Effector CD4-positive, alpha-beta T cell (primary cell): ENCODE results near the gene VPS13C.

Experiments
- DNase-seq: peaks from one replicate; pipeline ENCODE4 v3.0.0-alpha.2; 2020
- total RNA-seq: gene quantifications from one replicate; lab custom pipeline; 2026; lab: John Stamatoyannopoulos, UW

The VPS13C gene, protein sequence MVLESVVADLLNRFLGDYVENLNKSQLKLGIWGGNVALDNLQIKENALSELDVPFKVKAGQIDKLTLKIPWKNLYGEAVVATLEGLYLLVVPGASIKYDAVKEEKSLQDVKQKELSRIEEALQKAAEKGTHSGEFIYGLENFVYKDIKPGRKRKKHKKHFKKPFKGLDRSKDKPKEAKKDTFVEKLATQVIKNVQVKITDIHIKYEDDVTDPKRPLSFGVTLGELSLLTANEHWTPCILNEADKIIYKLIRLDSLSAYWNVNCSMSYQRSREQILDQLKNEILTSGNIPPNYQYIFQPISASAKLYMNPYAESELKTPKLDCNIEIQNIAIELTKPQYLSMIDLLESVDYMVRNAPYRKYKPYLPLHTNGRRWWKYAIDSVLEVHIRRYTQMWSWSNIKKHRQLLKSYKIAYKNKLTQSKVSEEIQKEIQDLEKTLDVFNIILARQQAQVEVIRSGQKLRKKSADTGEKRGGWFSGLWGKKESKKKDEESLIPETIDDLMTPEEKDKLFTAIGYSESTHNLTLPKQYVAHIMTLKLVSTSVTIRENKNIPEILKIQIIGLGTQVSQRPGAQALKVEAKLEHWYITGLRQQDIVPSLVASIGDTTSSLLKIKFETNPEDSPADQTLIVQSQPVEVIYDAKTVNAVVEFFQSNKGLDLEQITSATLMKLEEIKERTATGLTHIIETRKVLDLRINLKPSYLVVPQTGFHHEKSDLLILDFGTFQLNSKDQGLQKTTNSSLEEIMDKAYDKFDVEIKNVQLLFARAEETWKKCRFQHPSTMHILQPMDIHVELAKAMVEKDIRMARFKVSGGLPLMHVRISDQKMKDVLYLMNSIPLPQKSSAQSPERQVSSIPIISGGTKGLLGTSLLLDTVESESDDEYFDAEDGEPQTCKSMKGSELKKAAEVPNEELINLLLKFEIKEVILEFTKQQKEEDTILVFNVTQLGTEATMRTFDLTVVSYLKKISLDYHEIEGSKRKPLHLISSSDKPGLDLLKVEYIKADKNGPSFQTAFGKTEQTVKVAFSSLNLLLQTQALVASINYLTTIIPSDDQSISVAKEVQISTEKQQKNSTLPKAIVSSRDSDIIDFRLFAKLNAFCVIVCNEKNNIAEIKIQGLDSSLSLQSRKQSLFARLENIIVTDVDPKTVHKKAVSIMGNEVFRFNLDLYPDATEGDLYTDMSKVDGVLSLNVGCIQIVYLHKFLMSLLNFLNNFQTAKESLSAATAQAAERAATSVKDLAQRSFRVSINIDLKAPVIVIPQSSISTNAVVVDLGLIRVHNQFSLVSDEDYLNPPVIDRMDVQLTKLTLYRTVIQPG (N-terminal part only)
- 494 reads per million, percentile 98 among the genes with 10 or more reads in this experiment for total RNA-seq

DNA sequence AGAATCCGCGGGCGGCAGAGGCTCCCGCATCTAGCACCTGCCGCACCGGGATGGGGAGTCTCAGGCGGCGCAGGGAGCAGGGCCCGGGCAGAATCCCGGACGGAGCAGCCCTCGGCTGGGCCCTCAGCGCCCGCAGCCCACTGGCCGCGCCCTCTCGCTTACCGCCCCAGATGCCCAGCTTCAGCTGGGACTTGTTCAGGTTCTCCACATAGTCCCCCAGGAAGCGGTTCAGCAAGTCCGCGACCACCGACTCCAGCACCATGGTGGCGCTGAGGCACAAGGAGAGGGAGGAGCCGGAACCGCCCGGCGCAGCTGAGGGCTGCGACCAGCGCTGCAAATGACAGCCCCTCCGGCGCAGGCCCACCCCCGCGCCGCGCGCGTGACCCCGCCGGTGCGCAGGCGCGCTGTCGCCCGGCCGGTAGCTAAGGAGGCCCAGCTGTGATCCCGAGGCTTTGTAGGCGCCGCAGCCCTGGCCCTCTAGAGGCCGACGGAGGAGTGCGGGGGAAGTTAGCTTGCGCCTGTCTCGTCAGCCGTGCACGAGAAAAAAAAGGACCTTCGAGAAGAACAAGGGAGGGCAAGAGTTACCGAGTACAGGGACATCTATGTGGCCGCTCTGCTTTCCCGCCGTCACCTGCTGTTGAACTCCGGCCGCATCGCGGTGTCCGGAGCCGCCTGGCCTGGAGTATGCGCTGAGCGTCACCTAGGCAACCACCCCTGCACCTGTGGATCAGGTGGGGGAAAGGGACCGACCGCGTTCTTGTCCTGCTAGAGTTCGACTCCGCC is at the start of gene VPS13C:
VPS13C (minus strand) TSS at position 335 of the 783 bp plus-strand sequence; CDS start at position 262, 73 bp downstream.
- DNase-seq: peak; percentile 82

DNA sequence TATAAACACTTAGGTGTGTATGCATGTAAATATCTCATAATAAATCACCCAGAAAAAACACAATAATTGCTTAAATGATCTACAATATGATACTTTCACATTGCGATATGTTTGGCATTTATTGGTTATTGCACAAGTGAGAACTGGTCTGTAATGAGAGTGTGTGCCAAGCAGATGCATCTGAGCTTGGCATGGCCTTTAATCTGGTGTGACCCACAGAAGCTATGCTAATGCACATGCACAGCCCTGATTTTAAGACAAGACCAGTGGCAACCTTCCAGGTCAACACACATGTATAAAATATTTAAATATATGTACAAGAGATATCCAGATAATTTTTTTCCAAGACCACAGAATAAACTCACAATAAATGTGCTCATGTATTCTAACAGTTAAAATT is 49.2 kb upstream of the VPS13C start:
- DNase-seq: no peak

DNA sequence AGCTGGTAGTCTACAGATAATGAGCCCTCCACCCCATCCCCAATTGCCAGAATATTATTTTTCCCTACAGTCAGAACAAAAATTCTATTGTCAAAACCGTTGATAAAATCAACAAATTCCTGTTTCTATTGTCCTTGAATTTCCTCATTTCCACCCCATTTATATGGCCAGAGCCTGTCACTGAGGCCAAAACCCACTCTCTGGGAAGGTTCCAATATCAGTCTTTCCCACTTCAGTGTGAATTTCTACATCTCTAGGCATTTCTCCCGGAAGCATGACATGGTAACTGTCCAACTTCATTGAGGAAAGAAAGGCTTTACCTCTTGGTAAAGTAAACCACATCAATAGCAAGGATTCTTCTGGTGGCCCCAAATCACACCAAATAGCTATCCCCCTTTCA is 48.2 kb upstream of the VPS13C start:
- no peak for DNase-seq

DNA sequence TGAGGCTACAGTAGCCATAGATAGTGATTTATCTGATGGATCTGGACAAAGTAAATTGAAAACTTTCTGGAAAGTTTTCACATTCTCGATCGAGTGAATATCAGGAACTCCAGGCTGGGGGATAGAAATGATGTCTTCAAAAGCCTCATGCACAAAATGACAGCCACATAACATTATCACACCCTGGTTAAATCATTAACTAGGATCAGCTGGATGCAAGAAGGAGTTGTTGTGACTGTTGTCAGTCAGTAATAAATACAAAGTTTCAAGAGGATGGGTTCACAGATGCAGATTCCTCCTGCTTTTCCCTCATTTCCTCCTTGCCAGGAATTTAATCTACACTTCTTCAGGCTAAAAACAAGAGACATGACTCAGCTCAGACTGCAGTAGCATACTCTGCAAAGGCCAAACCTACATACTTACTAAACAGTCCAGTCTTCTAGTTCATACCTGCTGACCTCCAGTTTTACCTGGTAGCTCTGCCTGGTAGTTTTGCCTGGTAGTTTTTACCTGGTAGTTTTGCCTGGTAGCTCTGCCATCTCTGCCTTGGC is 47.4 kb upstream of the VPS13C start:
- DNase-seq: no peak

DNA sequence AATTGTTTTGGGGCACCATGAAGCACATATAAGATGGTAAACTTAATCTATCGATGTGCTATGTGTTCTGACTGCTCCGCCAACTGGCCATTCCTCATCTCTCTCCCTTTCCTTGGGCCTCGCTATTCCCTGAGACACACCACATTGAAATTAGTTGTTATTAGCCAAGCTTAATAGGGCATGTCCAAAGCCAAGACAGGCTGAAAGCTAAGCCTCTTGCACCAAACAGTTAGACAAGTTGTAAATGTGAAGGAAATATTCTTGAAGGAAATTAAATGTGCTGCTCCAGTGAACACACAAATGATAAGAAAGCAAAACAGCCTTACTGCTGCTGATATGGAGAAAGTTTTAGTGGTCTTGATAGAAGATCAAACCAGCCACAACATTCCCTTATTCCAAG is 45.8 kb upstream of the VPS13C start:
- DNase-seq: no peak

DNA sequence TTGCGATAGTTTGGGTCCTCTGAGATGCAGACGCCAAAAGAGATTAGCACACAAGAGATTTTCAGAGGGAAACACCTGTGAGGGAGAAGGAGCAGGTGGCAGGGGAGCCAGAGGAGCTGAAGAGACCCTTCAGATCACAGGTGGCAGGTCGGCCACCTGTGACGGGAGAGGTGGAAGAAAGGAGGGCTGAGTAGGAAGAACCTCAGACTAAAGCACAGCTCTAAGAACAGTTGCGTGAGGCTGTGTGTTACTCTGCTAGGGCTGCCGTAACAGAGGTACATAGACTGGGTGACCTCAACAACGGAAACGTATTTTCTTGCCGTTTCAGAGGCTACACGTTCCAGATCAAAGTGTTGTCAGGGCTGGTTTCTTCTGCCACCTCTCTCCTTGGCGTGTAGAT is 45.0 kb upstream of the VPS13C start:
- DNase-seq: no peak

DNA sequence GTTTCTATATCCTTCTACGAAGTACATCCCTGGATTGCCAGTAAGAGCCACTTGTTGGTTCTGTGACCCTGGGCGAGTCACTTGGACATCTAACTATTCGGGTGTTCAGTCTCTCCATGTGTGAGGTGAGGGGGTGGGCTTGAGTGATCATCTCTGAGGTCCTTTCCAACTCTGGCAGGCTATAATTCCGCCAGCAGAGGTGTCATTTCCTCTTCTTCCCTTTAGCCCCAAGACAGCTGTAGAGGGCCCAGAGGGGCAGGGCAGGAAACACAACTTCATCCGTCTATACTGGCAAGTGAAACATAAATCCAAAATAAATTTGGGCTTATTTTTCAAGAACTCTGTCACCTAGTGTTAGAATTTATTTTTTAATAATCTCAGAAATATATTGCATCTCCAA is 44.6 kb upstream of the VPS13C start:
- DNase-seq: no peak

DNA sequence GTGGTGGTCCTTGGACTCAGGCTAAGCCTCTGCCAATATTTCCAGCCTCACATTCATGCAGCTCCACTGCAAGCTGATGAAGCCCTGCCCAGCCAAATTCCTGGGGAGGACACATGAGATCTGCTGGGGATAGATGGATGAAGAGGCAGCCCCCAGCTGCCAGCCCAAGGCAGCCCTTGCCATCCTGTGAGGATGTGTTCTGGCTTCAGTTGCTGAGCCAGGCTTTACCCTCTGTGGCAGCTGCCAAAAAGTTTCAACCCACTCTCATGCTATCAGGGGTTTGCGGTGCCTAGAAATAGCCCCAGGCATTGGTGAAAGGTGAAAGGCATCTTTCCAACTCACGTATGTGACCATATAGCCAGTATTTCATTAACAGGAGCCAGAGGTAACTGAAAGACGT is 44.2 kb upstream of the VPS13C start:
- DNase-seq: no peak

DNA sequence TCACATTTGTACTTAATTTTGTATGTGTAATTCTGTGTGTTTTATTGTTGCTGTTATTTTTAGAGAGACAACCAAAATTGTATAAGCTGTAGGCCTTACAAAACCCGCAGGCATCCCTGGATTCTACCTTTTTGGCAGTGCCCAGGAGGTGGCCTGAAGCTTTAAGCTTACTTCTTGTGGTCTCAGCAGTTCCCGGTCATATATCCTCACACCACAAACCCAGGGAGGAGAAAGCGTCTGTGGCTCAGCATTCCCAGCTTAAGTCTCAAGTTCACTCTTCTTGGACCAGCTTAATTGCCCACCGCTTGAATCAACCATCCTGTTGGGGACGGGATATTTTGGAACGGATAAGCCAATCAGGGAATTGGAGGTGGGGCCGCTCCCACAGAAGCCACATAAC is 43.2 kb upstream of the VPS13C start:
- no peak for DNase-seq

DNA sequence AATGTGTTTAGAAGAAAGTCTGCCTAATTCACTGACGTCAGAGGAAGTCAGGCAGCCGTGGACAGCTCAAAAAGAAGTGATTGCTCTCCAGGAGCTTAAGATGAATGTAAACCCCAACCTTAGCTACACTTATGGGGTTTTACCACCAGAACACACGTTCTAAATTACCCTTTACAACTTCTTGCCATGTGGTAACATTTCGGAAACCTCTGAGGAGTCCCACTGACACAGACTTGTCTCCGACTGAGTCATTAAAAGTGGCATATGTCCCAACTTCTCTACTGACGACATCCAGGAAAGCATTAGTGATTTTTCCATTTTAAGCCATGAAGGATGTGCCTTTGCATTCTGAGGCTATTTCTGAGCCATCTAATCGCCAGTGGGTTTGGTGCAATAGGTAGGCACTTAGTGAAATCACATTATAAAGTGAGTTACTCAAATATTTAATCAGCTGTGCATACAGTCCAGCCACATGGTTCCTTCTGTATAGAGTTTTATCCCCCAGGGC is 38.9 kb upstream of the VPS13C start:
- no peak for DNase-seq

DNA sequence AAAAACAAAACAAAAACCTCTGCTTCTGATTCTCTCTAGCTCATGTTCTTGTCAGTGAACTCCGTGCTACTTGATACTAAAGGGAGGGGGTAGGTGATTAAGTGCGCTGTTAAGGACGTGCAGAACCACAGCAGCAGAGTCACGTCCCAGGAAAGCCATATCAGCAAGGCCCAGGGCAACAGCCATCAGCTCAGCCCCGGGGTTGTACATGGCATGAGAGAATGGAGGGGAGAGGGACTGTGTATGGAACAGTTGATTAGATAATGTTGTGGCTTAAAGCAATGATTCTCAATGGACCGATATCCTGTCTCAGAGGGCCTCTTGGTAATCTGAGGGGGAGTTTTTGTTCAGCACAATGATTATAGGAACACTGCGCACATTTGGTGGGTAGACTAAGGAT is 34.1 kb upstream of the VPS13C start:
- DNase-seq: no peak

DNA sequence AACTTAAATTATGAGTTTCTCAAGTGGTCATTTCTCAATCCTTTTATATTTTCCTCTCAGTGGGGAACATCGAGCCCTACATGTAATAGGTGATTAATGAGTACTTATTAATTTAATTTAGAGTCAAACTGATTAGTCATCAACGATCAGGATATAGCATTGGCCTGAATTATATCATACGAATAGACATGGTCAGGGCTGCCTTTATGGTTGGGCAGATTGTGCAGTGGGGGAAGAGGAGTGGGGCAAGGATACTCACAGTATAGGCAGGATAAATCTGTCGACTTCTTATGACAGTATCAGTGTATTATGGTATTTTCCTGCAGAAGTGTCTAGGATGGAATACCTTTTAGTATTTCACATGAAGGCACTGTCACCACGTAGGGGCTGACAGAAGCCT is 33.6 kb upstream of the VPS13C start:
- no peak for DNase-seq

DNA sequence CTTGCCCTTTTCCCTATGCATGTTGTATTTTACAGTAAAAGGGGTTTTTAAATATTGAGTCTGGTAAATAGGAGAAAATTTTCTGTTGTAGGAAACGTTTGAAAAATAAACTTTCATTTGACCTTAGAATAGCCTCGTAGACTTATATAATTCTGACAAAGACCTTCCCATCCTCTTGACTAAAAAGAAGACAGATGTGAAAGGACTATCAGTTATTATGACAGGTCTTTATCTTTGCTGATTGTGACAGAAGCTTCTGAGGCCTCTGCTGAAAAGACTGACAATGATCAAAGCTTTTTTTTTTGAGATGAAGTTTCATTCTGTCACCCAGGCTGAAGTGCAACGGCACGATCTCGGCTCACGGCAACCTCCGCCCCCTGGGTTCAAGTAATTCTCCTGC is 30.7 kb upstream of the VPS13C start:
- DNase-seq: no peak

DNA sequence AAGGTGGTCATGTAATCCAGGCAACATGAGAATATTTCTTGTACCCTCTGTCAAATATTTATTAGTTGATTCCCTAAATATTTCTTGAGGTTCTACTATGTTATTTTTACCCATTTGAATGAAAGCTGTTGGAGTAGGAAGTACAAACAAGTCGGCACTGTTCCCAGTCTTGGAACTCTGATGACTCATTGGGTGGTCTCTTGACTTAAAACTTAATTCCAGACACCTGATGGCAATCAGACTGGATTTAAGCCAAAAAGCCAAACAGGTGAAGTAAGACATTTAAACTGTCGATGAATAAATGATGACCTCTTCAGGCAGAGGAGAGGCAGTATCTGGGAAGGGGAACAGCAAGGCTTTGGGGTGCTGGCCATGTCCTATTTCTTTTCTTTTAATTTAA is 29.4 kb upstream of the VPS13C start:
- no peak for DNase-seq

DNA sequence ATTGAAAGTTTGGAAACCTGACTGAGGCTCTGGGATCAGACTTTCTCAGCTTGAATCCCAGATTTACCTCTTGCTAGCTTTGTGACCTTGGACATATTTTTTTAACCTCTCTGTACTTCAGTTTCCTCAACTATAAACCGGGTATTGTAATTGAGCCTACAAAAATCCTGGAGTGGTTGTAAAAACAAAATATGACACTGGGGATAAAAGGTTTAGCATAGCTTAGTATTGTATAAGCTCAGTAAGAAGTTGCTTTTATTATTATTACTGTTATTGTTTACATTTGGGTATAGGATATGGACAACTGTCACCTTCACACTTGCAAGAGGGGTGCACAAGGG is 28.1 kb upstream of the VPS13C start:
- DNase-seq: no peak

DNA sequence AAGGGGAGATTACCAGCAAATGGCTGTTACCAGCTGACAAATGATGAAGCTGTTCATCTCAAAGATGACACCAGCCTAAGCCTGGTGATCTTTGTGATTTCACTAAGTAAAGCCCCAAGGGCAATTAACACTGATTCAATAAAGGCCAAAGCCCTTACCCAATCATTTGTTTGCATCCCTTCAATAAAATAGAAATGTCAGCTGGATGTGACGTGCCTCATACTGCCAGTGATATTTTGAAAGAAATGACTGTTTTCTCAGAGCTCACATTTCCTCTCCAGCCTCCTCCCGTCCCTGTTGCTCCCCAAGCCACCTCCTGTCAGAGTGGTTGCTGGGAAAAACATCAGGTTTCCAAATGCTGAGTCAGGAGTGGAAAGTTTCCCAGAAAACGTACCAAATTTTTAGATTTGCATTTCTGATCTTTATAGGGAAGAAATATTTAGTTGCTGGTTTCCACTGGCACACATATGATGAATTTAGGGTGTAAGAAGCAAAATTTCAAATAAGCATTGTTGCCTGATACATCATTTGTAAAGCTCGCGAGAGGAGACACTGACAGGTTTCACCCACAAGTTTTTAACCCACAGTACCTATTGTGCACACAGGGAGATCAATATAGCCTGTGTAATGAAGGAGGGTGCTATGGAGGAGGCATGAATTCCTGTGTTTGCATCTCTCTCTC is 27.6 kb upstream of the VPS13C start:
- no peak for DNase-seq

DNA sequence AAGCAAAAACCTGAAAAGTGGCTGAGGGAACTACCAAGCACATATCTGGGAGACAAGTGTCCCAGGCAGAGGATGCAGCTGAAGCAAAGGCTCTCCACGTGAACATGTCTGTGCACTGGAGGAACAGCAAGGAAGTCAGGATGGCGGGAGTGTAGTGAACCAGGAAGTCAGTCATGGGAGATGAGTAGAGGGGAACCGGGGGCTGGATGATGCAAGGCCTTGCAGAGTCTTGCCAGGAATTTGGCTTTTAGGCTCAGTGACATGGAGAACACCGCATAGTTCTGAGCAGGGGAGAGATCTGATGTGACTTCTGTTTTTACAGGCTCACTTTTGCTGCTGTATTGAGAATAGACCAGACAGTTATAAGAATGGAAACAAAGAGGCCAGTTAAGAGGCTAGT is 25.5 kb upstream of the VPS13C start:
- DNase-seq: no peak

DNA sequence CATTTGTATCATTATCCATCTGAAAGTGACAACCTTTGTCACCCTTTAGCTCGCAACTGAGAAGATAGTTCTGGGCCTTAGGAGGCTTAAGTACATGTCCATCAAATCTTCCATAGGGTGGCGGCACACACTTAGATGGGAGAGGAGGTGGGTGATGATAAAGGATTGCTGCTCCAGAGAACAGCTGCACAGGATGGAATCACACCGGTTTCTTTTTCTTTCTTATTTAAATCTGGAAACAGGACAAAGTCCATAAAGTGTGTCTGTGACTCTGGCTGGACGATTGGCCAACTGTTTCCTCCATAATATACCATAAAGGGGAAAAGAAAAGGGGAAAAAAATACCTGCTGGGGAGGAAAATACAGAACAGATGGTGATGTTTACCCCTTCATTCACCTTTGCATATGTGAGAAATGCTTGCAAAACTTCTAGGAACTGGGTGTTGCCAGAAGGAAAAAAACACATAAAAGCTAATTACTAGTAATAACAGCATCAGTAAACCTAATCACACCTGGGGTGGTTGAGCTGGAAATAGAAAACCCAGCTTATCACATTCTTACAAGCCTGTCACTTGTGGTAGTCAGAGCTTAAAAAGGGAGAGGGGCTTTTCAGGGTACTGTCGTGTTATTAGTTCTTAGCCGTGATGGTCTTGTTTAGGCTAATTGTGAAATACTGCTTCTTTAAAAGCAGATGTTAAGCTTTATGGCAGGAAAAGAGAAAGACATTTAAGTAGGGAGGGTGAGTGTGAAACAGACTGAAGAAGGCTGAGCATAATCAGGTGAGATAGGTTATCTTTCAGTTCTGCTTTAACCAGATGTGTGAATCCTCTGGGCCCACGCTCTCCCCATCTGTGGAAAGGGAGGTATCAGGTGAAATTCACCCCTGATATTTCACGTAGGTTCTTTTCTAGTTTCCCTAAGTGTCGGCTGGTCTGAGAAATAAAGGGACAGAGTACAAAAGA is 23.2 kb upstream of the VPS13C start:
- DNase-seq: no peak

DNA sequence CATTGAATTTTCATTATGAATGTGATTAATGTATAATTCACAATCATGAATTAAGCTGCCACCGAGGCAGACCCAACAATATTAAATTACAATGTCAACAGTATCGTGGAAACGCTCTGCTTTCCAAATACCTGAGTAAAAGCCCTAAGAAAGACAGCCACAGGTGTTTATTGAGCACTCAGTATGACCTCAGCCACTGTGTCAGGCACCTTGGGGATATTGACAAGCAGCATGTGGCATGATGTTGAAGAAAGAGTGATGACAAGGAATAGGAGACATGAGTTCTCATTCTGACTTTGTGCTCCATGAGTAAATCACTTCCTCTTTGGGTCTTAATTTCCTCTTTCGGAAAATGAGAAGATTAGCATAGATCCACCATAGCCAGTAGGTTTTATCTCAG is 19.3 kb upstream of the VPS13C start:
- DNase-seq: no peak
